IMR-90 (cell line): ENCODE measurements around the gene ENOX1. TPM values are rescaled to one million over a fixed set of nuclear protein-coding genes. Genes with fewer than 3 reads are reported as not detected.
A peak's percentile ranks its signal among the peaks of the same experiment; 100 is the strongest.

Source experiments
- ATAC-seq: fragments of 200-7000 bp; cut with Tn5 transposase; 2 replicates; pipeline ENCODE4 v1.9.1; 2020; ENCODE audit warnings: low read depth, mild to moderate bottlenecking, moderate library complexity
- BruUV-seq: library from RNA; stranded (reverse); fragments of 400-500 nt; replicated peaks from 2 replicates; lab custom pipeline; 2021; lab: Mats Ljungman, UMichigan
- CTCF ChIA-PET: fragments of 300-600 bp; formaldehyde crosslinking; extraction: SDS; loops from one replicate; lab custom pipeline; 2021; ENCODE audit warnings: antibody characterized with exemption; lab: Yijun Ruan, JAX
- POLR2A ChIA-PET: fragments of 300-600 bp; sonication (Branson Sonifier 250); formaldehyde crosslinking; loops from one replicate; lab custom pipeline; 2022; ENCODE audit warnings: antibody characterized with exemption; ENCODE audit not compliant: unreplicated experiment; lab: Charles Lee
- DNase-seq: peaks from one replicate; pipeline ENCODE4 v3.0.0; 2013
- H2AFZ ChIP-seq: replicated peaks from 2 replicates; pipeline ENCODE3; 2013; ENCODE audit warnings: low read length, mild to moderate bottlenecking; ENCODE audit not compliant: poor library complexity
- H2AK5ac ChIP-seq: 2 replicates; pipeline ENCODE4 v1.6.1; 2013; ENCODE audit warnings: low read depth, low read length, inconsistent platforms
- H2AK9ac ChIP-seq: replicated peaks from 2 replicates; pipeline ENCODE3; 2013; ENCODE audit warnings: mild to moderate bottlenecking, low read depth, low read length, moderate library complexity; ENCODE audit not compliant: poor library complexity
- H2BK120ac ChIP-seq: 2 replicates; pipeline ENCODE4 v1.6.1; 2013; ENCODE audit warnings: low read depth, low read length, inconsistent platforms
- H2BK15ac ChIP-seq: 3 replicates; pipeline ENCODE4 v1.6.1; 2013; ENCODE audit warnings: low read depth, low read length, inconsistent platforms
- H2BK20ac ChIP-seq: 2 replicates; pipeline ENCODE4 v1.6.1; 2013; ENCODE audit warnings: low read depth, mild to moderate bottlenecking, inconsistent platforms, low read length, moderate library complexity
- H2BK5ac ChIP-seq: 2 replicates; pipeline ENCODE4 v1.6.1; 2013; ENCODE audit warnings: mild to moderate bottlenecking, low read depth, low read length, inconsistent platforms; ENCODE audit not compliant: poor library complexity, severe bottlenecking
- H3K14ac ChIP-seq: replicated peaks from 2 replicates; pipeline ENCODE4 v1.6.1; 2013; ENCODE audit warnings: low read depth, low read length, inconsistent platforms
- H3K18ac ChIP-seq: 2 replicates; pipeline ENCODE4 v1.6.1; 2013; ENCODE audit warnings: low read depth, low read length, control low read depth
- H3K23ac ChIP-seq: 2 replicates; pipeline ENCODE4 v1.6.1; 2013; ENCODE audit warnings: low read depth, low read length, inconsistent platforms
- H3K27ac ChIP-seq: 2 replicates; pipeline ENCODE4 v1.5.1; 2013; ENCODE audit warnings: mild to moderate bottlenecking, control low read depth, low read length; ENCODE audit not compliant: insufficient read depth
- H3K27me3 ChIP-seq: 2 replicates; pipeline ENCODE4 v1.6.1; 2013; ENCODE audit warnings: low read length; ENCODE audit not compliant: control insufficient read depth, insufficient read depth
- H3K36me3 ChIP-seq: 2 replicates; pipeline ENCODE4 v1.6.1; 2013; ENCODE audit warnings: low read length, mixed read lengths; ENCODE audit not compliant: control insufficient read depth, insufficient read depth
- H3K4ac ChIP-seq: 2 replicates; pipeline ENCODE4 v1.6.1; 2013; ENCODE audit warnings: low read depth, low read length, inconsistent platforms
- H3K4me1 ChIP-seq: 2 replicates; pipeline ENCODE4 v1.6.1; 2013; ENCODE audit warnings: low read length, mixed read lengths; ENCODE audit not compliant: control insufficient read depth, insufficient read depth
- H3K4me2 ChIP-seq: 2 replicates; pipeline ENCODE4 v1.6.1; 2013; ENCODE audit warnings: low read depth, mild to moderate bottlenecking, control low read depth, low read length, moderate library complexity
- H3K4me3 ChIP-seq: 2 replicates; pipeline ENCODE4 v1.5.1; 2013; ENCODE audit warnings: low read depth, mild to moderate bottlenecking, control low read depth, low read length, moderate library complexity; ENCODE audit not compliant: insufficient read depth
- H3K56ac ChIP-seq: 2 replicates; pipeline ENCODE4 v1.6.1; 2013; ENCODE audit warnings: low read length, inconsistent platforms; ENCODE audit not compliant: insufficient read depth; ENCODE audit errors: extremely low read depth
- H3K79me1 ChIP-seq, 2 experiments: 2 replicates each; pipeline ENCODE4 v1.6.1; 2013; ENCODE audit warnings: low read length in 2 of 2, inconsistent platforms in 1 of 2, low read depth in 1 of 2
- H3K9ac ChIP-seq: 2 replicates; pipeline ENCODE4 v1.6.1; 2013; ENCODE audit warnings: low read depth, low read length, control low read depth
- H3K9me1 ChIP-seq: 2 replicates; pipeline ENCODE4 v1.6.1; 2013; ENCODE audit warnings: low read length, inconsistent platforms; ENCODE audit not compliant: insufficient read depth
- H3K9me3 ChIP-seq: 2 replicates; pipeline ENCODE4 v1.6.1; 2013; ENCODE audit warnings: low read length; ENCODE audit not compliant: control insufficient read depth, insufficient read depth
- H4K20me1 ChIP-seq: 2 replicates; pipeline ENCODE4 v1.6.1; 2013; ENCODE audit warnings: low read length, inconsistent platforms; ENCODE audit not compliant: insufficient read depth
- H4K5ac ChIP-seq: 2 replicates; pipeline ENCODE4 v1.6.1; 2013; ENCODE audit warnings: mild to moderate bottlenecking, low read depth, low read length, control low read depth
- H4K8ac ChIP-seq, 2 experiments: 2 replicates each; pipeline ENCODE4 v1.6.1; 2013; ENCODE audit warnings: low read depth in 2 of 2, low read length in 2 of 2, control low read depth in 1 of 2, inconsistent platforms in 1 of 2
- H4K91ac ChIP-seq: 2 replicates; pipeline ENCODE4 v1.6.1; 2013; ENCODE audit warnings: low read depth, low read length, inconsistent platforms; ENCODE audit not compliant: insufficient read depth
- FOS ChIP-seq: fragments of 150-350 bp; IDR thresholded peaks from 2 replicates; pipeline ENCODE4 v1.6.1; 2016; ENCODE audit warnings: low read depth, low read length
- WGBS, 2 experiments: methylation state at CpG; one replicate each; pipeline versions ENCODE4 v1.1.5 to v1.1.7; 2013; ENCODE audit warnings: missing lambda C conversion rate in 2 of 2; ENCODE audit not compliant: insufficient read length in 1 of 2; ENCODE audit errors: extremely low coverage in 2 of 2; 5-methylcytosine and 5-hydroxymethylcytosine counted together
- dilution Hi-C: fragments of 300-500 bp; cut with HindIII; formaldehyde crosslinking; loops from one replicate; pipeline ENCODE4 v1.14.3; 2018; ENCODE audit warnings: low sequenced_read_pairs; ENCODE audit not compliant: unreplicated experiment
- in situ Hi-C: fragments of 300-500 bp; cut with MboI; formaldehyde crosslinking; loops from 3 replicates; pipeline ENCODE4 v1.14.3; 2019; ENCODE audit warnings: low sequenced_read_pairs, inconsistent platforms, mixed read lengths
- intact Hi-C: fragments of 100-400 bp; cut with micrococcal nuclease; formaldehyde crosslinking; loops from 2 replicates; pipeline ENCODE4 v1.10.0; 2022
- polyA plus RNA-seq, 3 experiments: library from polyadenylated mRNA; depleted of rRNA; stranded (reverse); fragments of >200 nt; gene quantifications; 2 replicates each; pipeline ENCODE4 v1.2.3, GENCODE V29; 2012; ENCODE audit warnings: low replicate concordance in 1 of 3
- total RNA-seq: library from RNA; depleted of rRNA; stranded (reverse); fragments of >200 nt; gene quantifications from 2 replicates; pipeline ENCODE4 v1.2.3, GENCODE V29; 2012

Gene ENOX1
- total and polyA plus RNA-seq, 2 of the 4 experiments (the other 2 are of a cell fraction) = 0.99 to 1.3 TPM

GRCh38 chr13:43246382-43246781 is 540.4 kb downstream of the ENOX1 start:
- H3K4me1 ChIP-seq = peaks cover 15% of the 10 kb centered on the region
- H2BK15ac ChIP-seq = peak overlapping the region; percentile 95; the same call in 2 of the 3 replicates
- ChIA-PET CTCF (no interaction called here), POLR2A (no interaction called here)
- intact Hi-C loops = no loop called here
- TF ChIP-seq FOS = no peak
- H2BK120ac ChIP-seq = peak overlapping the region; percentile 88
- WGBS, 2 experiments = 64% methylated on average over 3 of the region's 3 CpGs; no CpG with 5 or more reads in 1 of the 2 experiments
- peak overlapping the region; percentile 60 for H2AK9ac ChIP-seq
- peak overlapping the region; percentile 38 for H2AFZ ChIP-seq
- peak overlapping the region; percentile 59 for H3K4ac ChIP-seq
- BruUV-seq = no TSS peak
- peak overlapping the region; percentile 64 for H3K14ac ChIP-seq
- no peaks in the 10 kb centered on the region for H3K79me1 ChIP-seq
- H3K27ac ChIP-seq = peak overlapping the region; percentile 20; the same call in 1 of the 2 replicates
- peak; percentile 34 for DNase-seq
- H3K9me1 ChIP-seq = peaks cover 9% of the 10 kb centered on the region
- in situ Hi-C loops = no loop called here
- no peak overlapping the region for H3K4me2 ChIP-seq
- ATAC-seq = no peak
- no peaks in the 10 kb centered on the region for H3K36me3 ChIP-seq
- peak overlapping the region; percentile 91 for H2BK20ac ChIP-seq
- dilution Hi-C loops = no loop called here
- H4K20me1 ChIP-seq = no peaks in the 10 kb centered on the region
- H3K23ac ChIP-seq = 0 out of 2 replicates have a peak overlapping the region, but pooled peaks have one; percentile 1
- no peaks in the 10 kb centered on the region for H3K9me3 ChIP-seq
- H3K56ac ChIP-seq = no peak overlapping the region
- H4K5ac ChIP-seq = peak overlapping the region; percentile 52; the same call in 1 of the 2 replicates
- no peak overlapping the region for H3K9ac ChIP-seq
- peak overlapping the region; percentile 70 to 99; a peak in 3 of 4 replicates for H4K8ac ChIP-seq
- H2BK5ac ChIP-seq = peak overlapping the region; percentile 68
- H3K27me3 ChIP-seq = no peaks in the 10 kb centered on the region
- peak overlapping the region; percentile 79 for H4K91ac ChIP-seq
- no peak overlapping the region for H3K4me3 ChIP-seq
- H3K18ac ChIP-seq = peak overlapping the region; percentile 62
- H2AK5ac ChIP-seq = peak overlapping the region; percentile 93
